IPS-NIHi7 (cell line): ENCODE measurements around the gene CD44.
"Not testable (repeated sequence)": the region's sequence is repeated elsewhere in the genome, so short reads cannot be mapped to it uniquely, and the experiment has no call there.

Experiments
- DNase-seq: peaks from one replicate; pipeline ENCODE4 v3.0.0; 2012; ENCODE audit warnings: mixed read lengths; ENCODE audit errors: extremely low spot score

CD44 gene

GRCh38 chr11:35138943-35139721 lies at the start of gene CD44:
Gene CD44, plus strand, starts transcription at chr11:35139171. Its CDS starts 133 bp downstream, at chr11:35139304.
- DNase-seq = peak; percentile 58

DNA sequence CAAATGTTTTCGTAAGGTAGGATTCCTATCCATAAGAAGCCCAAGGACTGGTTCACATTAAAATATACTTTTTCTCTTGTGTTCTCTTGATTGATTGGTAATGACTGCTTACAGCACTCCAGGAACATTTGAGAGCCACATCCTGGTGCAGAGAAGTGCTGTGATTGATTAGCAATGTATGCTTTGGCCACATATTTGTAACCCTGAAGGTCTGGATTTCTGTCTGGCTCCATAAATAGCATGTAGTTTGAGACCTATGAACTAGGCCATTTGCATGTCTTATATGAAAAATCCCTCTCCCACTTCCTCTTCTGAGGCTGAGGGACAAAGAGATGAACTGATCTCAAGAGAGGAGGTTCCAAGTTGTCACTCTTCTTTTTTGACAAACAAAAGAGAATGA lies 49.3 kb upstream of the CD44 start:
- no peak for DNase-seq

GRCh38 chr11:35090125-35090524 lies 48.8 kb upstream of the CD44 start:
- DNase-seq = no peak

GRCh38 chr11:35090991-35091390 lies 48.0 kb upstream of the CD44 start:
- not testable (repeated sequence) for DNase-seq

DNA sequence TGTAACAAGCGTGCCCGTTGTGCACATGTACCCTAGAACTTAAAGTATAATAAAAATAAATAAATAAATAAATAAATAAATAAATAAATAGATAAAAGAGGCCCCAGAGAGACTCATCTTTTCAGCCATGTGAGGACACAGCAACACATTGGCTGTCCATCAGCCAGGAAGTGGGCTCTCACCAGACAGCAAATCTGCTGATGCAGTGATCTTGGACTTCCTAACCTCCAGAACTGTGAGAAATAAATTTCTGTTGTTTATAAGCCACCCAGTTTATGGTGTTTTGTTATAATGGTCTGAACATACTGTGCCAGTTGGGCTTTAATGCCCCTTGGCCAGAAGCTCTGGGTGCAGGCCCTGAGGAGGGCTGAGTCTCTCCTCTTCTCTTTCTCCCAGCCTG lies 42.2 kb upstream of the CD44 start:
- DNase-seq = no peak

DNA sequence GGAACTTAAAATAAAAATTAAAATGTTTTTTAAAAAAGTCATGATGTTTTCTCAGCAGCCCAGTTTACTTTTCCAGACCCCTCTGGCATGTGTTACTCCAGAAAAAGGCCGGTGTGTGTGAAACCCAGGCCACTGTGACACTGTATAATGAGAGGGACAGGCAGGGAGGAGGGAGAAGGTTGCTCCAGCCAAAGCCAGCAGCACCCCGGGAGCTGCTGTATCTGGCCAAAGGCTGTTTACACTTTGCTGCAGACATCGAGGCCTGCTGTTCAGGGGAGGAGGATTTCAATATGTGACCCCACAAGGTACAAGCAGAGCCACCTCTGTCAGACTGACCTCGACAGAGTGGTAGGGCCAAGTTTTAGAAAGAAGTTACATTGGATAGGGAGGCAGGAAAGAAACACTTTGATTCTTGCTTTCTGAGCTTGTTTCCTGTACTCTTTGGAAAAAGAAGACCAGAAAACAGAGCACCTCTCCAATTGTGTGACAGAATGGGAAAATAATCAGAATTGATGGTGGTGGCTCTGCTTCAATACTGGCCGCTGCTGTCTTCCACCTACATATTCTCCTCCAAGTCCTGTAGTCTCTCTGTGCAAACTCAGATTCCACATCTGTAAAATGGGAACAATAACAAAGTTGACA lies 41.0 kb upstream of the CD44 start:
- DNase-seq = no peak

- no peak for DNase-seq
Observed at GRCh38 chr11:35098855-35099254, 40.1 kb upstream of the CD44 start.

DNA sequence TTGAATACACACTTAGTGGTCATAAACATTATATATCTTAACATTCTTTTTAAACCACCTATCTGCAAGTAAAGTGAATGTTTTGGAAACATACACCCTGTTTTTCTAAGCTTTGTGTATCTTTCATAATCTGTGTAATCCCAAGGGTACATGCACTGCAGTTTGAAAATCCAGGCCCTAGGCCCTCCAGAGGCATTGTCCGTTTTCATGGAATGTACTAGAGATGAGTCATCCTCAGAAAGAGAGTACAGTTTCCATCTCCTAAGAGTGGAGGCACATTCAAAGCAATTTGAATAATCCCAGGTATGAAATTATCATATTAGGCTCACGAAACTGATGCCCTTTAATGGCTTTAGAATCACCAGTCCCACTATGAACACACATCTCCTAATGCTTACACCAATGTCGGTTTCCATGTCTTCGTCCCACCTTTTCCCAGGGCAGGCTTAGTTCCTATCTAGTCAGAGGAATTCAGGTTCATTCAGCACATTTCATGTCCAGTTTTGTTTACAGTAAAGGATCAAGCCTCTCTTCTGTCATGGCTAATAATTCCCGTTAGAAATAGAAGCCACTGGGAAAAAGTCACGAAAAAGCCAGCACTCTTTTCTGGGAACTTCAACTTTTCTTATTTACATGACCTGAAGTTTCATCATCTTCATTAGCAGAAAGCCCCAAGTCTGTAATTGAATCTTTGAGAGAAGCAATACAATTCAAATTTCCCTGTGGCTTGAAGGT lies 39.5 kb upstream of the CD44 start:
- no peak for DNase-seq

- no peak for DNase-seq
Observed at GRCh38 chr11:35100013-35100383, 39.0 kb upstream of the CD44 start.

- no peak for DNase-seq
Observed at GRCh38 chr11:35101223-35101622, 37.7 kb upstream of the CD44 start.

DNA sequence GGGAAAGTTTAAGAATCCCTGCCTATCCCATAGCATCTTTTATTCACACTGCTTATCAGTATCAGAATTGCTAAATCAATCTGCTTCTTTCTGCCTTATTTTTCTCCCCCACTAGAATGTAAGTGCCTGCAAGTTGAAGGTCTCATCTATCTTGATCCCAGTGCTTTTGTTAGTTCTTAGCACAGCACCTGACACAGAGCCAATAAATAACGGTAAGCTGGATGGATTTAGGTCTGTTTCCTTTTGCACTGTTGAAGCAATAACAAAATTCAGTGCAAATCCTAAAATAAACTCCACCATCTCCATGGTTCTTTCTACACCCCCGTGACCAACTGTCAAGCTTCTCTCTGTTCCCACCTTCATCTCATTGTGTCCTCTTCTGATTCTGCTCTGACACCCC lies 36.7 kb upstream of the CD44 start:
- no peak for DNase-seq

GRCh38 chr11:35103366-35104208 lies 35.4 kb upstream of the CD44 start:
- no peak for DNase-seq

DNA sequence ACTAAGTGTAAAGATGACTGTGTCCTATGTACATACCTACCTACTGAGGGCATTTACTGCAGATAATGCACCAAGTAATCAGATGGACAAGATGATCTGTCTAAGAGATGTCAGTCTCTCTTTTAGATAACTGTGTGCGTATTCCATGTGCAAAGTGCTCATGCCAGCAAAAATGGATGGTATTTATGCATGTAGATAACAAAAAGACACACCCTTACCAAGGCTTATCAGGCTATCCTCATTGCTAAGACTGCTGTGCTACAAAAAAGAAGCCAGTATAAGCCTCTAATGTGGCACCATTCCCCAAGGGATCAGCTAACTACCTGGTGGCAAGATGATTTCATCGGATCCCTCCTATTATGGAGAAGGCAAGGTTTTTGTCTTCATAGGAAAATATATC lies 34.3 kb upstream of the CD44 start:
- DNase-seq = no peak

DNA sequence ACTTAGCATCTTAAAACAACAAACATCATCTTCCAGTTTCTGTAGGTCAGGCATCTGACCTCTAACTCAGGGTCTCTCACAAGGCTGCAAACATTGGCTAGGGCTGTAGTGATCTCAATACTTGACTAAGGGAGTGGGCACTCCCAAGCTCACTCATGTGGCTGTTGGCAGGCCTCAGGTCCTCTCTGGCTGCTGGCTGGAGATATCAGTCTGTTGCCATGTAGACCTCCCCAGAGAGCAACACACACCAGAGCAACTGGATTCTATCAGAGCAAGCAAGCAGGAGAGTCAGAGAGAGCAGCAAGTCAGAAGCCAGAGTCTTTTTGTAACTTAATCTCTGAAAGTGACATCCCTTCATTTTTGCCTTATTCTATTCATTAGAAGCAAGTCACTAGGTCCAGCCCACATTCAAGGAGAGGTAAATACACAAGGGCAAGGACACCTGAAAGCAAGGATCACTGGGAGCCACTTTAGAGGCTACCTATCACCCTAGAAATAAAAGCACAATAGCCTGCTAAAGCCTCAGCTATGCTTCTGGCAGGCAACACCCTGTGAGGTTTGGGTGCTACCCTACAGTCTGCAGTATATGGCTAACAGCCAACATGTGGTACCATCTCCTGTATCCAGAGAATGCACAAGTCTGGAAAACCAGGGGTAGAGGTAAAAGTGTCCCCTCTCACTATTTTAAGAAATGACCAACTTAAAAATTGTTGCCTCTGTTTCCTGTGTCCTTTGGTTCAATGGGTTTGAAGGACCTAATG lies 33.5 kb upstream of the CD44 start:
- DNase-seq = no peak

DNA sequence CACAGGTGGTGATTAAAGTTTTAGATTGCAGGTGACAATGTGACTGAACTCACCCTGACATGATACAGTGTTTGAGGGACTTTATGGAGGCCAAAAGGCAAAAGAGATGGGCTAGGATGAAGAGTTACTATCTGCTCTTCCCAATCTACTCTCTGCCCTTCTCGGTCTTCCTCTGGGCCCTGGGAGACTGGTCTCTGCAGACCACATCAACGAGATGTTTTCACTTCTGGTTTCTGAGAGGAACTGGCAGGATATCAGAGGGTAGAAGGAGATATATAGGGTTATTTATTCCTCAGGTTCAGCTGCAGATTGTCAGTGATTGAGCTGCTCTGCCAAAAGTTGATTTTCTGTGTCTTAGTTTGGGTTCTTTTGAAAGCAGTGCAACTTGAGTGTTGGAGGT lies 32.4 kb upstream of the CD44 start:
- no peak for DNase-seq

DNA sequence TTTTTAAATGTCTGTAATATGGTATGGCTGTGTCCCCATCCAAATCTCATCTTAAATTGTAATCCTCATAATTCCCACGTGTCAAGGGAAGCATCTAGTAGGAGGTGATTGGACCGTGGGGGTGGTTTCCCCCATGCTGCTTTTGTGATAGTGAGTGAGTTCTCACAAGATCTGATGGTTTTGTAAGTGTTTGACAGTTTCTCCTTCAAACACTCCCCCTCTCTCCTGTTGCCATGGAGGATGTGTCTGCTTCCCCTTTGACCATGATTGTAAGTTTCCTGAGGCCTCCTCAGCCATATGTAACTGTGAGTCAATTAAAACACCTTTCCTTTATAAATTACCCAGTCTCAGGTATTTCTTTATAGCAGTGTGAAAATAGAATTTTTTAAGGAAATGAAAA lies 31.1 kb upstream of the CD44 start:
- DNase-seq = no peak

- not testable (repeated sequence) for DNase-seq
Observed at GRCh38 chr11:35108336-35108735, 30.6 kb upstream of the CD44 start.

GRCh38 chr11:35109041-35109440 lies 29.9 kb upstream of the CD44 start:
- DNase-seq = no peak

- DNase-seq = no peak
Observed at GRCh38 chr11:35109827-35110226, 29.1 kb upstream of the CD44 start.

DNA sequence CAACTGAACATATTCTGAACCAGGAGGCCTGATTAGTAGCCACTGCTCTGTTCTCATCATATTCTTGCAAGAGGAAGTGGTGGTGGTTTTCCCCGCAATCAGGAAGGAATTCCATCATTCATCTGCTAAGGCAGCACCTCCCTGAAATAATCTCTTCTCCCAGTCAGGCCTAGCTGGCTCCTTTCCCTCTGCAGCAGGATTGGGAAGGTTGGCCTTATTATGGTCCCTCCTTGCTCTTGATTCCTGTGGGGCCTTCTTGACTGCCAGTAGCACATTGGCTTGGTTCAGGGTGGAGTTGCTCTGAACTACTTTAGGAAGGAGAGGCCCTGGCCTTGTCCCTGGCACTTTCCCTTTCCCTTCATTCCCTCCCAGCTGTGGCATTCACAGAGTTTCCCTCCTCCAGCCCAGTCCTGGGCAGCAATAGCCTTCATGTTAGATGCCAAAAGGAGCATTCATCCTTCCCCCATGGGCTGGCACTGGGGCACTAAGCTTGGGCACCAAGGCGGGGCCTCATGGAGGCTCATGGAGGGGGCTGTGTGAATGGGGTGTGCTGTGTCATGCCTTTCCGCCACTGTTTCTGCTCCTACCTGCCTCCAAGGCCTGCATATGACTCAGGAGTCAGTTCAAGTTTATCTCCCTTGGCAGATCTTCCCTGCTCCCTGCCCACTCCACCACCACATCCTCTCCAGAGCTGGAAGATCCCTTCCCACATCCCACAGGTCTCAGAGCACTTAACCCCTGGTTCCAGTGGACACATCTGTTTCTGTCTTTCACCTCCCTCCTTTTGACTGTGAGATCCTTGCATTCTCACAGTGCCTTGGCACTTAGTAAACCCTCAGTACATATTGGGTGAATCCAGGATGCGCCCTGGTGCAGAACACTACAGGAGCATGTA lies 27.6 kb upstream of the CD44 start:
- DNase-seq = no peak
